ENCODE measurements around the gene CHAC1.

- TF ChIP-seq EZH2phosphoT487 (IDR thresholded peaks at IDR 0.05; ENCODE audit: low read length) (no peak), CTCF (IDR thresholded peaks at IDR 0.05; ENCODE audit: low read length) (no peak), EZH2 (optimal IDR thresholded peaks at IDR 0.05; ENCODE audit: low read depth, low read length) (no peak)
Measured at GRCh38 chr15:40932649-40933516, 20.4 kb upstream of the CHAC1 start.
